ENCODE results near the gene WWOX.

Gene WWOX

DNA sequence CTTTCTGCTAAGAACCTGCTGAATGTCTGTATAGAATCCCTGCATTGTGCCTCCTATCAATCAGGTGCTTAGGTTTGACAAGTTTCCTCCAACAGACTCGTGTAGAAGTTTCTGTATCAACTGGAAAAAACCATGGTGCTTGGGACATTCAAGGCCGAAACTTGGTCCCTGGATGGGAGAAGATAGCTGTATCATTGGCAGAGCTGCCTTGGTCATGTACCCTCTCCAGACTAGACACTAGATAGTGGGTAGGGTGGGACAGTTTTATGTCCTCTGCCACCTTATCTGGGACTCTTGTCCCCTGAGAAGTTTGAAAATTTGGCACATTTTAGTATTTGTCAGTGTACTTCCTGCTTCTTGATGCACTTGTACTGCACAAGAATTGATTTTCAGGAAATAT lies 520.8 kb downstream of the WWOX start:
- ChIA-PET POLR2A (no interaction called here), CTCF (no interaction called here)
- no peak for DNase-seq (ENCODE audit: low read depth, low spot score)
- no peak overlapping the region for H3K4me3 ChIP-seq (ENCODE audit: low read depth, low read length)
- TF ChIP-seq, protein P1, sequence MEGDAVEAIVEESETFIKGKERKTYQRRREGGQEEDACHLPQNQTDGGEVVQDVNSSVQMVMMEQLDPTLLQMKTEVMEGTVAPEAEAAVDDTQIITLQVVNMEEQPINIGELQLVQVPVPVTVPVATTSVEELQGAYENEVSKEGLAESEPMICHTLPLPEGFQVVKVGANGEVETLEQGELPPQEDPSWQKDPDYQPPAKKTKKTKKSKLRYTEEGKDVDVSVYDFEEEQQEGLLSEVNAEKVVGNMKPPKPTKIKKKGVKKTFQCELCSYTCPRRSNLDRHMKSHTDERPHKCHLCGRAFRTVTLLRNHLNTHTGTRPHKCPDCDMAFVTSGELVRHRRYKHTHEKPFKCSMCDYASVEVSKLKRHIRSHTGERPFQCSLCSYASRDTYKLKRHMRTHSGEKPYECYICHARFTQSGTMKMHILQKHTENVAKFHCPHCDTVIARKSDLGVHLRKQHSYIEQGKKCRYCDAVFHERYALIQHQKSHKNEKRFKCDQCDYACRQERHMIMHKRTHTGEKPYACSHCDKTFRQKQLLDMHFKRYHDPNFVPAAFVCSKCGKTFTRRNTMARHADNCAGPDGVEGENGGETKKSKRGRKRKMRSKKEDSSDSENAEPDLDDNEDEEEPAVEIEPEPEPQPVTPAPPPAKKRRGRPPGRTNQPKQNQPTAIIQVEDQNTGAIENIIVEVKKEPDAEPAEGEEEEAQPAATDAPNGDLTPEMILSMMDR (IDR thresholded peaks at IDR 0.05; ENCODE audit: insufficient read depth, low read length, missing control alignments) = no peak

DNA sequence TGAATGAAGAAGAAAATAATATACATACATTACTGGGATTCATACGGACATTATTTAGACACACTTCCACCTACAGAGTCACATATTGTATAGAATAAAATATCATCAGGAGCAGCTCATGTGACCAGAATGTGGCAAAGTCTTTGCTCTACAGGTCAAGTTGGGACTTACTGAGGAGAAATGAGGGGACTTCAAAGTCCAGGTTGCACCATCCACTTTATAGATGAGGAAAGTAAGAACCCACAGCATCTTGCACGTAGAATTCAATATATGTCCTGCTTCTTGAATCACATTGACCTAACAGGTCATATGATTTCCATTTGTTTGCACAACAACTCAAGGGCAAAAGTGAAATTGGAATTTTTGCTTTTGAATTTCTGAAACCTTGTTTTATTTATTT lies 524.3 kb downstream of the WWOX start:
- TF ChIP-seq, protein P1 (IDR thresholded peaks at IDR 0.05; ENCODE audit: insufficient read depth, low read length, missing control alignments) = no peak
- DNase-seq (ENCODE audit: low read depth, low spot score) = no peak
- ChIA-PET POLR2A (no interaction called here), CTCF (no interaction called here)
- no peak overlapping the region for H3K4me3 ChIP-seq (ENCODE audit: low read depth, low read length)

DNA sequence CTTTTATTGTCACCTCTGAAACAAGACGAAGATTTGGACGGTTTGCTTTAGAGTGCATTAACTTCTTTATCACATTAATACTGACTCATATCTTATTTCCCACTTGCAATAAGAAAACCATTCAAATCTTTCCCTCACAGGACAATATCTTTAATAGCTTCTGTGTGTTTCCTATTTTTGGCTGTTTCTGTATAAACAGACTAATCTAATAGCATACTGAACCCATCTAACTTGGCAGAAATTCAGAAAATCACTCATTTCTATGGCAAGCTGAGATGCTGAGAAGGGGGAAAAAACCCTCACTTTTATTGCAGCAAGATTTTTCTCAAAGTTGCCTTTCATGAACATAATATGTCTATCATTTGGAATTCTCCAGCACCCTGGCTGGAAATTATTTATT lies 524.9 kb downstream of the WWOX start:
- no peak for DNase-seq (ENCODE audit: low read depth, low spot score)
- TF ChIP-seq, protein P1 (IDR thresholded peaks at IDR 0.05; ENCODE audit: insufficient read depth, low read length, missing control alignments) = no peak
- ChIA-PET POLR2A (no interaction called here), CTCF (no interaction called here)
- no peak overlapping the region for H3K4me3 ChIP-seq (ENCODE audit: low read depth, low read length)

DNA sequence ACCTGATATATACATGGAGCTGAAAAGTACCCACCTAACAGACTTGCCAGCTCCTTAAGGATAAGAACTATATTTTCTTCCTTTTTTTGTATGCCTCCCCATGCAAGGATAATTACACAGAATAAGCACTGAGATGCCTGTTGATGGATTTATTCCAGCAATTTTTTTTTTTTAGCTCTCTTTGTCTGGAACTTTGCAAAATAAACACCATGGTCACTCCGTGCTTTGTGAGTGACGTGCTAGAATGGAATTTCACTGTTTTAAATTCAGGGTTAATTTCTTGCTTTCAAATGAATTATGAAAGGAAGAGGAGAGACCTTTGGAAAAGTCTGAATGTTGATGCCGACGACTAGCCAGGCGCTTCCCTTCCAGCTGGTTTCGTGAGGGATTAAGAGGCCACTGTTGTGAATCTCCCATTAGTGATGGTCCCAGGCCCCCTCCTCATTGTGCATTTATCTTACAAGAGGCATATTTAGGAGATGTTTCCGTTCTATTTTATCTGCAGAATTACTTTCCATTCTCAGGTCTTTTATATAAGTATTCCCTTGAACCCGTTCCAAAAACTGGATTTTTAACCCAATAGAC lies 529.1 kb downstream of the WWOX start:
- ChIA-PET CTCF (no interaction called here), POLR2A (no interaction called here)
- no peak for DNase-seq (ENCODE audit: low read depth, low spot score)
- TF ChIP-seq, protein P1 (IDR thresholded peaks at IDR 0.05; ENCODE audit: insufficient read depth, low read length, missing control alignments) = no peak
- no peak overlapping the region for H3K4me3 ChIP-seq (ENCODE audit: low read depth, low read length)

DNA sequence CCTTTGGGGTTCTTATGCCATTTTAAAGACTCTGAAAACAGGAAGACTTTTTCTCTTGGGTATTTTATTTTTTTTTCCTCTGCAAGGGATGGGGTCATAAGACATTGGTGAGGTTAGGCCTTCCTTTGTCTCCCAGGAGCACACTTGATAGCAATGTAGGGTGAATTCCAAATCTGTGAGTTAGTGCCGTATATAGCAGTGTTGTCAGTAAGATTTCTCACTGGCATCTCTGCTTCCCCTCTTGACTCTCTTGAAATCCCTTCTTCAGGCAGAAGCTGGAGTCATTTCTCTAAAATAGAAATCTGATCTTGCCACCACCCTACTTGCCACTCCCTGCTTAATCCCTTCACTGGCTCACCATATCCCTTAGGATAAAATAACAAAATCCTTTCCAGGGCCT lies 529.7 kb downstream of the WWOX start:
- ChIA-PET CTCF (no interaction called here), POLR2A (no interaction called here)
- DNase-seq (ENCODE audit: low read depth, low spot score) = no peak
- TF ChIP-seq, protein P1 (IDR thresholded peaks at IDR 0.05; ENCODE audit: insufficient read depth, low read length, missing control alignments) = no peak
- no peak overlapping the region for H3K4me3 ChIP-seq (ENCODE audit: low read depth, low read length)

DNA sequence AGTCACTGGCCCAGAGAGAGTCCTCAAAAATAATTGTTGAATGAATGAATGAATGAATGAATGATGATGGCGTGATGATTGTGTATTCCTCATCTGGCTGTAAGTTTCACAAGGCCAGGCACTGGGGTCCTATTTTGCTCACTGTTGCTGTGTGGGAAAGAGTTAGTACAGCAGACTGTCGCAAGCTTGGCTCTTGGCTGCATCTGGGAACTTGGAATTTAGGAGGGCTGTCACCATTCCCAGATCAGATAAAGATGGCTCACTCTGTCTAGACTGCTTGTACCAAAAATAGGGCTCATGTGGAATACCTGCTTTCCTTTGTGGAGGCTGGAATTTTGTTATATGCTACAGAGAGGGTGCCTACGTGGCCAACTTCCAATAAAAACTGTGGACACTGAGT lies 530.6 kb downstream of the WWOX start:
- H3K4me3 ChIP-seq (ENCODE audit: low read depth, low read length) = no peak overlapping the region
- DNase-seq (ENCODE audit: low read depth, low spot score) = no peak
- TF ChIP-seq, protein P1 (IDR thresholded peaks at IDR 0.05; ENCODE audit: insufficient read depth, low read length, missing control alignments) = no peak
- CTCF ChIA-PET = no interaction called here
- POLR2A ChIA-PET = no interaction called here

All from AG04449 (cell line).